ENCODE data around the gene SLC26A2.

Gene SLC26A2

GRCh38 chr5:149960272-149961185, at the start of gene SLC26A2:
Gene SLC26A2, plus strand, starts transcription at chr5:149960758. Its CDS starts 16,895 bp downstream, at chr5:149977653.
- DNase-seq, result peak; percentile 96

GRCh38 chr5:149911031-149911430, 49.5 kb upstream of the SLC26A2 start:
- no peak for DNase-seq

GRCh38 chr5:149912226-149912871, 48.2 kb upstream of the SLC26A2 start:
- DNase-seq, result no peak

GRCh38 chr5:149913436-149914419, 46.8 kb upstream of the SLC26A2 start:
- DNase-seq, result no peak

- no peak for DNase-seq
Observed at GRCh38 chr5:149915392-149916260, 44.9 kb upstream of the SLC26A2 start.

GRCh38 chr5:149916334-149917072, 44.1 kb upstream of the SLC26A2 start:
- DNase-seq, result no peak

- no peak for DNase-seq
Observed at GRCh38 chr5:149917073-149917676, 43.4 kb upstream of the SLC26A2 start.

GRCh38 chr5:149921597-149921996, 39.0 kb upstream of the SLC26A2 start:
- no peak for DNase-seq

GRCh38 chr5:149922950-149923349, 37.6 kb upstream of the SLC26A2 start:
- no peak for DNase-seq

- no peak for DNase-seq
Observed at GRCh38 chr5:149924486-149924885, 36.1 kb upstream of the SLC26A2 start.

- DNase-seq, result no peak
Observed at GRCh38 chr5:149930043-149930748, 30.4 kb upstream of the SLC26A2 start.

GRCh38 chr5:149930749-149931574, 29.6 kb upstream of the SLC26A2 start:
- DNase-seq, result no peak

GRCh38 chr5:149931992-149932436, 28.5 kb upstream of the SLC26A2 start:
- no peak for DNase-seq

GRCh38 chr5:149932445-149933350, 27.9 kb upstream of the SLC26A2 start:
- no peak for DNase-seq

GRCh38 chr5:149935431-149935901, 25.1 kb upstream of the SLC26A2 start:
- no peak for DNase-seq

GRCh38 chr5:149936044-149936699, 24.4 kb upstream of the SLC26A2 start:
- no peak for DNase-seq

- no peak for DNase-seq
Observed at GRCh38 chr5:149936700-149937091, 23.9 kb upstream of the SLC26A2 start.

Measured in activated CD4-positive, alpha-beta T cell treated with anti-CD3 and anti-CD28 coated beads for 48 hours (primary cell).